Liver (tissue), 3 donors: Measurements from ENCODE around the gene PIP4K2C.

Source experiments
- FOXA1 ChIP-seq: IDR thresholded peaks from 2 replicates; pipeline ENCODE4 v1.6.1; 2016; ENCODE audit warnings: antibody characterized with exemption
- JUND ChIP-seq, 2 donors: IDR thresholded peaks; 2 replicates each; pipeline ENCODE4 v1.6.1; 2016; ENCODE audit warnings: antibody characterized with exemption in 2 of 2
- TAF1 ChIP-seq: conservative IDR thresholded peaks from 2 replicates; pipeline ENCODE4 v1.6.1; 2016; ENCODE audit warnings: antibody characterized with exemption, mild to moderate bottlenecking
- TF ChIP-seq, protein P1 (sequence below): fragments of 150-350 bp; IDR thresholded peaks from 2 replicates; pipeline ENCODE4 v1.5.1; 2017; ENCODE audit warnings: improper control_type of control experiment, low read depth, low read length; ENCODE audit not compliant: missing input control
- TF ChIP-seq, protein P2 (sequence below): IDR thresholded peaks from 2 replicates; pipeline ENCODE4 v1.6.1; 2016; ENCODE audit warnings: antibody characterized with exemption
- TF ChIP-seq, protein P3 (sequence below): IDR thresholded peaks from 2 replicates; pipeline ENCODE4 v1.6.1; 2016; ENCODE audit warnings: antibody characterized with exemption
- donor health status: healthy.
- donor health status: healthy.

DNA sequence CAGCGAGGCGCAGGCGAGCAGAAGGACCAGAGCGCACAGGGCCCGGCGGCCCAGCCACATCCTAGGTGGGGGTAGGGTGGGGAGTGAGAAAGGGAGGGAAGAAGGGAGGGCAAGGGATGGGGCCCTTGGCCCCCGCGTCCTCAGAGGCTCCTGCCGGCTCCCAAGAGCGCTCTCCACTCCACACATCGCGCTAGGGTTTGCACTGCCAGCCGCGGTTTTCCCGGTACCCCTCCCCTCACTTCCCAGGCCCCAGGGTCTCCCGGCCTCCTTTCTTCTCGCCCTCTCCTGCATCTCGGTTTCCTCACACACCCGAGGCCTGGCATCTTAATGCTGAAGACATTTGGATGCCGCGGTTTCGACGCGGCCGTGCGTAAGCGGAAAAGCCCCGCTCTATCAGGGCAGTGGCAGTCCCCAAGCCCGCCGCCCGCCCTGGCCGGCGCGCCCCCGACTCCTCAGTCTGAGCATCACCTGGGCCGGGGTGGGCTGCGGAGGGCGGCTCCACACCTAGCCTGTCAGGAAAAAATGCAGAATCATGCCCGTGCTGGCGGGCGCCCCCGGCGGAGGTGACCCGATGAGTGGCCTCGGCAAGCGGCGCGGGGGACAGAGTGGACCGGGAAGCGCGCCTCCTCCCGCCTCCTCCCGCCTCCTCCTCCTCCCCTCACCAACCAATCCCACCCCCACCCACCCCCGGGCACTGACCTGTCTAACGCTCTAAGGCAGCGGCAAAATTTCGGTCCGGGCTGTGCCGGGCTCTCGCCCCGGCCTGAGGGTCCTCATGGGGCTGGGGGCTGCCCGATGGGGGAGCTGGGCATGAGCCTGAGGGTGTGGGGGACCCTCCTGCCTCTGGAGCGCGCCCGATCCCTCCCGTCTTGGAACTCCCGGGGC, 41.3 kb downstream of the PIP4K2C start:
- no peak for TF ChIP-seq FOXA1
- TF ChIP-seq TAF1 = no peak
- TF ChIP-seq, protein P1, sequence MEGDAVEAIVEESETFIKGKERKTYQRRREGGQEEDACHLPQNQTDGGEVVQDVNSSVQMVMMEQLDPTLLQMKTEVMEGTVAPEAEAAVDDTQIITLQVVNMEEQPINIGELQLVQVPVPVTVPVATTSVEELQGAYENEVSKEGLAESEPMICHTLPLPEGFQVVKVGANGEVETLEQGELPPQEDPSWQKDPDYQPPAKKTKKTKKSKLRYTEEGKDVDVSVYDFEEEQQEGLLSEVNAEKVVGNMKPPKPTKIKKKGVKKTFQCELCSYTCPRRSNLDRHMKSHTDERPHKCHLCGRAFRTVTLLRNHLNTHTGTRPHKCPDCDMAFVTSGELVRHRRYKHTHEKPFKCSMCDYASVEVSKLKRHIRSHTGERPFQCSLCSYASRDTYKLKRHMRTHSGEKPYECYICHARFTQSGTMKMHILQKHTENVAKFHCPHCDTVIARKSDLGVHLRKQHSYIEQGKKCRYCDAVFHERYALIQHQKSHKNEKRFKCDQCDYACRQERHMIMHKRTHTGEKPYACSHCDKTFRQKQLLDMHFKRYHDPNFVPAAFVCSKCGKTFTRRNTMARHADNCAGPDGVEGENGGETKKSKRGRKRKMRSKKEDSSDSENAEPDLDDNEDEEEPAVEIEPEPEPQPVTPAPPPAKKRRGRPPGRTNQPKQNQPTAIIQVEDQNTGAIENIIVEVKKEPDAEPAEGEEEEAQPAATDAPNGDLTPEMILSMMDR = no peak
- TF ChIP-seq, protein P2, sequence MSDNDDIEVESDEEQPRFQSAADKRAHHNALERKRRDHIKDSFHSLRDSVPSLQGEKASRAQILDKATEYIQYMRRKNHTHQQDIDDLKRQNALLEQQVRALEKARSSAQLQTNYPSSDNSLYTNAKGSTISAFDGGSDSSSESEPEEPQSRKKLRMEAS = no peak
- no peak for TF ChIP-seq JUND (IDR thresholded peaks at IDR 0.05)
- TF ChIP-seq, protein P3, sequence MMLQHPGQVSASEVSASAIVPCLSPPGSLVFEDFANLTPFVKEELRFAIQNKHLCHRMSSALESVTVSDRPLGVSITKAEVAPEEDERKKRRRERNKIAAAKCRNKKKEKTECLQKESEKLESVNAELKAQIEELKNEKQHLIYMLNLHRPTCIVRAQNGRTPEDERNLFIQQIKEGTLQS = no peak
